ENCODE data around the gene MLYCD. TPM values are rescaled to one million over a fixed set of nuclear protein-coding genes. Genes with fewer than 3 reads are reported as not detected.

The MLYCD gene
- total and polyA plus RNA-seq, 2 experiments from 2014 or later: 3.2 to 7.2 TPM

Other genes starting within 250 kb of the MLYCD start
- gene HSBP1, start 91.1 kb upstream of the MLYCD start, total RNA-seq (2014; rRNA removed; shearing (Covaris generic)): 44.5 and 71.0 TPM in 2 replicates
- gene HSBP1, start 91.1 kb upstream of the MLYCD start, polyA plus RNA-seq (2016; fragmentation: Nextera tagmentation; extraction: Ambion mirVana): 817 and 832 TPM in 2 replicates
- 0.89 and 1.6 TPM in 2 replicates for gene OSGIN1, start 54.1 kb downstream of the MLYCD start, total RNA-seq (2014; rRNA removed; shearing (Covaris generic))
- gene OSGIN1, start 54.1 kb downstream of the MLYCD start, polyA plus RNA-seq (2016; fragmentation: Nextera tagmentation; extraction: Ambion mirVana): 0.32 and 0.94 TPM in 2 replicates
- 1.4 and 1.6 TPM in 2 replicates for gene NECAB2, start 69.1 kb downstream of the MLYCD start, total RNA-seq (2014; rRNA removed; shearing (Covaris generic))
- 4.5 and 5.1 TPM in 2 replicates for gene NECAB2, start 69.1 kb downstream of the MLYCD start, polyA plus RNA-seq (2016; fragmentation: Nextera tagmentation; extraction: Ambion mirVana)
- not detected in 2 replicates for gene SLC38A8, start 143.7 kb downstream of the MLYCD start, total RNA-seq (2014; rRNA removed; shearing (Covaris generic))
- gene SLC38A8, start 143.7 kb downstream of the MLYCD start, polyA plus RNA-seq (2016; fragmentation: Nextera tagmentation; extraction: Ambion mirVana): not detected in 2 replicates
- gene MBTPS1, start 217.8 kb downstream of the MLYCD start, total RNA-seq (2014; rRNA removed; shearing (Covaris generic)): 44.3 and 49.3 TPM in 2 replicates
- gene MBTPS1, start 217.8 kb downstream of the MLYCD start, polyA plus RNA-seq (2016; fragmentation: Nextera tagmentation; extraction: Ambion mirVana): 18.1 and 20.7 TPM in 2 replicates
- gene HSDL1, start 246.1 kb downstream of the MLYCD start, total RNA-seq (2014; rRNA removed; shearing (Covaris generic)): 46.1 and 47.4 TPM in 2 replicates
- 15.2 and 16.6 TPM in 2 replicates for gene HSDL1, start 246.1 kb downstream of the MLYCD start, polyA plus RNA-seq (2016; fragmentation: Nextera tagmentation; extraction: Ambion mirVana)
- gene DNAAF1, start 246.2 kb downstream of the MLYCD start, total RNA-seq (2014; rRNA removed; shearing (Covaris generic)): 0.42 TPM in 1 of 2 replicates, not detected in the other
- 0.28 and 0.42 TPM in 2 replicates for gene DNAAF1, start 246.2 kb downstream of the MLYCD start, polyA plus RNA-seq (2016; fragmentation: Nextera tagmentation; extraction: Ambion mirVana)

Data from GM23338 (cell line).